Panc1 (cell line): ENCODE results near the gene SPDEF. TPM values are rescaled to one million over a fixed set of nuclear protein-coding genes. Genes with fewer than 3 reads are reported as not detected.

Experiments used
- ATAC-seq: fragments of 200-7000 bp; cut with Tn5 transposase; 2 replicates; pipeline ENCODE4 v1.9.1; 2020; ENCODE audit warnings: mild to moderate bottlenecking, moderate library complexity
- BruUV-seq: library from RNA; stranded (reverse); fragments of 400-500 nt; replicated peaks from 2 replicates; lab custom pipeline; 2021; lab: Mats Ljungman, UMichigan
- CTCF ChIA-PET: fragments of 300-600 bp; sonication (Branson Sonifier 250); formaldehyde crosslinking; loops from one replicate; lab custom pipeline; 2022; ENCODE audit warnings: antibody characterized with exemption; lab: Charles Lee
- POLR2A ChIA-PET: fragments of 300-600 bp; sonication (Branson Sonifier 250); formaldehyde crosslinking; loops from one replicate; lab custom pipeline; 2022; ENCODE audit warnings: antibody characterized with exemption; lab: Charles Lee
- DNase-seq: peaks from one replicate; pipeline ENCODE4 v3.0.0-alpha.2; 2010; ENCODE audit warnings: low read depth, low spot score
- H3K27ac ChIP-seq: 2 replicates; pipeline ENCODE4 v1.5.1; 2011; ENCODE audit warnings: mild to moderate bottlenecking, low read length, inconsistent platforms
- H3K27me3 ChIP-seq: fragments of 200-500 bp; sonication (Bioruptor generic); 2 replicates; pipeline ENCODE4 v1.6.0; 2014; ENCODE audit warnings: low read length, inconsistent platforms; ENCODE audit not compliant: control insufficient read depth, insufficient read depth
- H3K36me3 ChIP-seq: fragments of 200-500 bp; sonication (Bioruptor generic); 2 replicates; pipeline ENCODE4 v1.5.1; 2014; ENCODE audit warnings: inconsistent platforms, mild to moderate bottlenecking, low read length, moderate library complexity; ENCODE audit not compliant: control insufficient read depth, insufficient read depth
- H3K4me1 ChIP-seq: 2 replicates; pipeline ENCODE4 v1.5.1; 2011; ENCODE audit warnings: inconsistent platforms, mild to moderate bottlenecking, low read length, moderate library complexity; ENCODE audit not compliant: control insufficient read depth, insufficient read depth
- H3K4me3 ChIP-seq, 2 experiments: 2 replicates each; pipeline ENCODE4 v1.5.1; 2011 to 2012; ENCODE audit warnings: low read depth in 2 of 2, low read length in 2 of 2, mild to moderate bottlenecking in 2 of 2, inconsistent platforms in 1 of 2, moderate library complexity in 1 of 2
- H3K9me3 ChIP-seq: fragments of 200-500 bp; sonication (Bioruptor generic); 2 replicates; pipeline ENCODE4 v1.5.1; 2014; ENCODE audit warnings: low read depth, mild to moderate bottlenecking, inconsistent platforms, low read length, moderate library complexity; ENCODE audit not compliant: control insufficient read depth, insufficient read depth
- POLR2AphosphoS5 ChIP-seq: IDR thresholded peaks from 2 replicates; pipeline ENCODE4 v1.6.1; 2012; ENCODE audit warnings: mild to moderate bottlenecking, low read depth, low read length, moderate library complexity
- SIN3A ChIP-seq: IDR thresholded peaks from 2 replicates; pipeline ENCODE4 v1.6.1; 2012; ENCODE audit warnings: low read depth, mild to moderate bottlenecking, low read length, moderate library complexity, borderline replicate concordance; ENCODE audit not compliant: insufficient read depth
- TCF7L2 ChIP-seq: IDR thresholded peaks from 2 replicates; pipeline ENCODE4 v1.6.1; 2011; ENCODE audit warnings: mild to moderate bottlenecking, low read depth, low read length, inconsistent platforms
- in situ Hi-C: cut with HindIII; loops from 2 replicates; pipeline ENCODE4 v1.10.0; 2016; ENCODE audit warnings: low sequenced_read_pairs, low pct_unique_long_range_greater_than_20kb
- intact Hi-C: fragments of 100-400 bp; cut with micrococcal nuclease; formaldehyde crosslinking; loops from one replicate; pipeline ENCODE4 v1.10.0; 2022; ENCODE audit not compliant: unreplicated experiment
- total RNA-seq: library from RNA; stranded (reverse); gene quantifications from one replicate; pipeline ENCODE4 v1.2.1, GENCODE V29; 2021; ENCODE audit not compliant: unreplicated experiment
- TF ChIP-seq, protein P1 (sequence below): fragments of 450-650 bp; IDR thresholded peaks from 2 replicates; pipeline ENCODE4 v1.5.1; 2017; ENCODE audit warnings: mild to moderate bottlenecking
- TF ChIP-seq, protein P2 (sequence below), 2 experiments: IDR thresholded peaks; 2 replicates each; pipeline ENCODE4 v1.6.1; 2011 to 2012; ENCODE audit warnings: low read depth in 2 of 2, control low read depth in 1 of 2, low read length in 1 of 2, mild to moderate bottlenecking in 1 of 2, moderate library complexity in 1 of 2; ENCODE audit not compliant: insufficient read depth in 1 of 2

Gene SPDEF
- total RNA-seq, 1 experiment from 2014 or later: 1.6 TPM

DNA sequence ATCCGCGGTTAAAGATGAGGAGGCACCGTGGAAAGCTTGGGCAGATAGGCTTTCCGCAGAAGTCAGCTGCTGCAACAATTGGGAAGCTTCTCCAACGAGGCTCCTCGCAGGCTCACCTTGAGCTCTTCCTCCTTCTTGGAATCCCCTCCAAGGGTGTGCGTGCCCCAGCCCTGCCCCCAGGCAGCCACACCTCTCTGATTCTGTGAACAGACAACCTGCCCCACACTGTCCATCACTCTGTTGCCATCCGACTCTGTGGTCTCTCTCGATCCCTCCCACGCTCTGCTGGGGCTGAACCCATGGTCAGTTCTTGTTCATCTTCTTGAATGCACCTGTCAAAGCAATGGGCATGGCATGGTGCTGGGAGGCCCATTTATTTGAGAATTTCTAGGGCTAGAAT lies 58.7 kb downstream of the SPDEF start:
- Histone ChIP-seq H3K27me3 (no peaks in the 10 kb centered on the region), H3K9me3 (0 out of 2 replicates have a peak, but pooled peaks cover 8% of the 10 kb centered on the region), H3K36me3 (no peaks in the 10 kb centered on the region), H3K4me3 (no peak overlapping the region), H3K4me1 (no peaks in the 10 kb centered on the region), H3K27ac (no peak overlapping the region)
- no peak for DNase-seq
- ChIA-PET CTCF (interaction anchor here (0.6 kb wide), 1 partner anchor 113 kb away, joined by 3 read pairs; no protein-coding TSS in a partner anchor), POLR2A (no interaction called here)
- in situ Hi-C loops (no loop called here), intact Hi-C loops (no loop called here)
- BruUV-seq: no TSS peak
- no peak; the same call in 1 of the 2 replicates for ATAC-seq
- TF ChIP-seq, protein P1, sequence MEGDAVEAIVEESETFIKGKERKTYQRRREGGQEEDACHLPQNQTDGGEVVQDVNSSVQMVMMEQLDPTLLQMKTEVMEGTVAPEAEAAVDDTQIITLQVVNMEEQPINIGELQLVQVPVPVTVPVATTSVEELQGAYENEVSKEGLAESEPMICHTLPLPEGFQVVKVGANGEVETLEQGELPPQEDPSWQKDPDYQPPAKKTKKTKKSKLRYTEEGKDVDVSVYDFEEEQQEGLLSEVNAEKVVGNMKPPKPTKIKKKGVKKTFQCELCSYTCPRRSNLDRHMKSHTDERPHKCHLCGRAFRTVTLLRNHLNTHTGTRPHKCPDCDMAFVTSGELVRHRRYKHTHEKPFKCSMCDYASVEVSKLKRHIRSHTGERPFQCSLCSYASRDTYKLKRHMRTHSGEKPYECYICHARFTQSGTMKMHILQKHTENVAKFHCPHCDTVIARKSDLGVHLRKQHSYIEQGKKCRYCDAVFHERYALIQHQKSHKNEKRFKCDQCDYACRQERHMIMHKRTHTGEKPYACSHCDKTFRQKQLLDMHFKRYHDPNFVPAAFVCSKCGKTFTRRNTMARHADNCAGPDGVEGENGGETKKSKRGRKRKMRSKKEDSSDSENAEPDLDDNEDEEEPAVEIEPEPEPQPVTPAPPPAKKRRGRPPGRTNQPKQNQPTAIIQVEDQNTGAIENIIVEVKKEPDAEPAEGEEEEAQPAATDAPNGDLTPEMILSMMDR: no peak
- TF ChIP-seq, protein P2, sequence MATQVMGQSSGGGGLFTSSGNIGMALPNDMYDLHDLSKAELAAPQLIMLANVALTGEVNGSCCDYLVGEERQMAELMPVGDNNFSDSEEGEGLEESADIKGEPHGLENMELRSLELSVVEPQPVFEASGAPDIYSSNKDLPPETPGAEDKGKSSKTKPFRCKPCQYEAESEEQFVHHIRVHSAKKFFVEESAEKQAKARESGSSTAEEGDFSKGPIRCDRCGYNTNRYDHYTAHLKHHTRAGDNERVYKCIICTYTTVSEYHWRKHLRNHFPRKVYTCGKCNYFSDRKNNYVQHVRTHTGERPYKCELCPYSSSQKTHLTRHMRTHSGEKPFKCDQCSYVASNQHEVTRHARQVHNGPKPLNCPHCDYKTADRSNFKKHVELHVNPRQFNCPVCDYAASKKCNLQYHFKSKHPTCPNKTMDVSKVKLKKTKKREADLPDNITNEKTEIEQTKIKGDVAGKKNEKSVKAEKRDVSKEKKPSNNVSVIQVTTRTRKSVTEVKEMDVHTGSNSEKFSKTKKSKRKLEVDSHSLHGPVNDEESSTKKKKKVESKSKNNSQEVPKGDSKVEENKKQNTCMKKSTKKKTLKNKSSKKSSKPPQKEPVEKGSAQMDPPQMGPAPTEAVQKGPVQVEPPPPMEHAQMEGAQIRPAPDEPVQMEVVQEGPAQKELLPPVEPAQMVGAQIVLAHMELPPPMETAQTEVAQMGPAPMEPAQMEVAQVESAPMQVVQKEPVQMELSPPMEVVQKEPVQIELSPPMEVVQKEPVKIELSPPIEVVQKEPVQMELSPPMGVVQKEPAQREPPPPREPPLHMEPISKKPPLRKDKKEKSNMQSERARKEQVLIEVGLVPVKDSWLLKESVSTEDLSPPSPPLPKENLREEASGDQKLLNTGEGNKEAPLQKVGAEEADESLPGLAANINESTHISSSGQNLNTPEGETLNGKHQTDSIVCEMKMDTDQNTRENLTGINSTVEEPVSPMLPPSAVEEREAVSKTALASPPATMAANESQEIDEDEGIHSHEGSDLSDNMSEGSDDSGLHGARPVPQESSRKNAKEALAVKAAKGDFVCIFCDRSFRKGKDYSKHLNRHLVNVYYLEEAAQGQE (IDR thresholded peaks at IDR 0.05; ENCODE audit: insufficient read depth in 1 of 2, low read depth in 2 of 2, low read length in 1 of 2): no peak
- TF ChIP-seq POLR2AphosphoS5 (no peak), TCF7L2 (no peak), SIN3A (no peak)

DNA sequence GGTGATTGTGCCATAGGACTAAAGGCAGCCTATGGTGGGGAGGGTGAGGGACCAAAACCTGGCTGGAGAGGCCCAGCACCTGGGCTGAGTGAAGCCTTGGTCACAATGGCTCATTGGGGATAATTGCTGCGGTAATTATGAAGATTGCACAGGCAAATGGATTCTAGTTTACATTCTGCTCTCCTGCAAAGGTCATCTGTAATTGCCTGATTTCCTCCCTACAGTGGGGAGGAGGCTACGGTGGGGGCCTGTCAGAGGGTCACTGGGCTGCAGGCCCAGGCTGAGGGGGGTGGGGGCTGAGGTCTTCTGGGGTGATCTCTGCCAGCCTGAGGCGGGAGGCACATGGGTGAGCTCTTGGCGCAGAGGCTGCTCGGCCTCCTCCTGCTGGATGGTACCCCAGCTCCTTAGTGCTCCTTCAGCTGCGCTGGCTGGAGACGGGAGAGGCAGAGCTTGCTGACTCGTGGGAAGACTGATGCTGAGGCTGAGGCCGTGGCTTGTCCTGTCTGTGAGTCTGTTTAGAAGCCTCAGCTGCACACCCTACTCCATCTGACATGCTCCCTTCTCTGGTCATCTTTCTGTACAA lies 59.9 kb downstream of the SPDEF start:
- TF ChIP-seq POLR2AphosphoS5: no peak
- TF ChIP-seq, protein P1: no peak
- TF ChIP-seq, protein P2 (IDR thresholded peaks at IDR 0.05; ENCODE audit: insufficient read depth in 1 of 2, low read depth in 2 of 2, low read length in 1 of 2): no peak
- intact Hi-C loops: no loop called here
- no peak for ATAC-seq

More for the DNA sequence above, 59.9 kb downstream of the SPDEF start:
- H3K4me1 ChIP-seq: no peaks in the 10 kb centered on the region
- ChIA-PET POLR2A (interaction anchor here (0.6 kb wide), 1 partner anchor 20 kb away, joined by 13 read pairs; no protein-coding TSS in a partner anchor), CTCF (interaction anchor here (0.7 kb wide), 1 partner anchor 17 kb away, joined by 6 read pairs; no protein-coding TSS in a partner anchor)
- no peaks in the 10 kb centered on the region for H3K27me3 ChIP-seq
- no peak overlapping the region for H3K27ac ChIP-seq
- in situ Hi-C loops: no loop called here
- H3K36me3 ChIP-seq: no peaks in the 10 kb centered on the region
- no peak overlapping the region for H3K4me3 ChIP-seq
- 0 out of 2 replicates have a peak, but pooled peaks cover 8% of the 10 kb centered on the region for H3K9me3 ChIP-seq
- DNase-seq: no peak
- BruUV-seq: no TSS peak
